HEK293 (cell line): Measurements from ENCODE around the gene EPHA6.

Experiments used
- FEZF1 ChIP-seq: fragments of 450-650 bp; formaldehyde crosslinking; IDR thresholded peaks from 2 replicates; pipeline ENCODE4 v1.5.1; 2016; ENCODE audit warnings: missing biosample characterization, missing genetic modification characterization
- HOXA7 ChIP-seq: sonication (generic); formaldehyde crosslinking; IDR thresholded peaks from 2 replicates; pipeline ENCODE4 v1.8.1; 2022; ENCODE audit warnings: missing genetic modification reagents, borderline replicate concordance
- HOXC10 ChIP-seq: sonication (generic); formaldehyde crosslinking; IDR thresholded peaks from 2 replicates; pipeline ENCODE4 v1.8.1; 2023; ENCODE audit warnings: mild to moderate bottlenecking, missing genetic modification reagents
- INSM2 ChIP-seq: fragments of 450-650 bp; formaldehyde crosslinking; IDR thresholded peaks from 2 replicates; pipeline ENCODE4 v1.5.1; 2016; ENCODE audit warnings: missing biosample characterization, missing genetic modification characterization
- KLF1 ChIP-seq: fragments of 450-650 bp; formaldehyde crosslinking; IDR thresholded peaks from 2 replicates; pipeline ENCODE4 v1.5.1; 2016; ENCODE audit warnings: missing biosample characterization, missing genetic modification characterization
- SCRT1 ChIP-seq: fragments of 450-650 bp; formaldehyde crosslinking; IDR thresholded peaks from 2 replicates; pipeline ENCODE4 v1.5.1; 2016; ENCODE audit warnings: missing biosample characterization, missing genetic modification characterization, borderline replicate concordance
- SP2 ChIP-seq: fragments of 450-650 bp; formaldehyde crosslinking; IDR thresholded peaks from 2 replicates; pipeline ENCODE4 v1.5.1; 2016; ENCODE audit warnings: missing biosample characterization, missing genetic modification characterization
- YY1 ChIP-seq: fragments of 450-650 bp; formaldehyde crosslinking; IDR thresholded peaks from 2 replicates; pipeline ENCODE4 v1.5.1; 2018; ENCODE audit warnings: missing biosample characterization, missing genetic modification characterization
- ZIC2 ChIP-seq: fragments of 450-650 bp; formaldehyde crosslinking; IDR thresholded peaks from 2 replicates; pipeline ENCODE4 v1.5.1; 2016; ENCODE audit warnings: missing biosample characterization, missing genetic modification characterization
- ZNF10 ChIP-seq: fragments of 450-650 bp; formaldehyde crosslinking; IDR thresholded peaks from 2 replicates; pipeline ENCODE4 v1.5.1; 2017; ENCODE audit warnings: missing biosample characterization, missing genetic modification characterization
- ZNF132 ChIP-seq: fragments of 450-650 bp; formaldehyde crosslinking; IDR thresholded peaks from 2 replicates; pipeline ENCODE4 v1.5.1; 2017; ENCODE audit warnings: missing biosample characterization, missing genetic modification characterization, borderline replicate concordance
- ZNF146 ChIP-seq: fragments of 450-650 bp; formaldehyde crosslinking; IDR thresholded peaks from 2 replicates; pipeline ENCODE4 v1.5.1; 2016; ENCODE audit warnings: missing biosample characterization, missing genetic modification characterization
- ZNF155 ChIP-seq: fragments of 450-650 bp; formaldehyde crosslinking; IDR thresholded peaks from 2 replicates; pipeline ENCODE4 v1.5.1; 2016; ENCODE audit warnings: missing biosample characterization, missing genetic modification characterization
- ZNF214 ChIP-seq: fragments of 450-650 bp; formaldehyde crosslinking; IDR thresholded peaks from 2 replicates; pipeline ENCODE4 v1.5.1; 2017; ENCODE audit warnings: missing biosample characterization, mild to moderate bottlenecking, missing genetic modification characterization, borderline replicate concordance
- ZNF24 ChIP-seq: fragments of 450-650 bp; formaldehyde crosslinking; IDR thresholded peaks from 2 replicates; pipeline ENCODE4 v1.5.1; 2016; ENCODE audit warnings: missing biosample characterization, missing genetic modification characterization
- ZNF37A ChIP-seq: fragments of 450-650 bp; IDR thresholded peaks from 2 replicates; pipeline ENCODE4 v1.5.1; 2018; ENCODE audit warnings: missing biosample characterization, missing genetic modification characterization
- ZNF473 ChIP-seq: fragments of 450-650 bp; formaldehyde crosslinking; IDR thresholded peaks from 2 replicates; pipeline ENCODE4 v1.5.1; 2017; ENCODE audit warnings: missing biosample characterization, missing genetic modification characterization
- ZNF555 ChIP-seq: fragments of 450-650 bp; formaldehyde crosslinking; conservative IDR thresholded peaks from 2 replicates; pipeline ENCODE4 v1.5.1; 2017; ENCODE audit warnings: missing biosample characterization, mild to moderate bottlenecking, missing genetic modification characterization, inconsistent platforms
- ZNF560 ChIP-seq: fragments of 450-650 bp; formaldehyde crosslinking; IDR thresholded peaks from 2 replicates; pipeline ENCODE4 v1.5.1; 2017; ENCODE audit warnings: missing biosample characterization, missing genetic modification characterization, borderline replicate concordance
- ZNF561 ChIP-seq: fragments of 450-650 bp; IDR thresholded peaks from 2 replicates; pipeline ENCODE4 v1.5.1; 2018; ENCODE audit warnings: missing biosample characterization, missing genetic modification characterization, borderline replicate concordance
- ZNF624 ChIP-seq: fragments of 450-650 bp; formaldehyde crosslinking; IDR thresholded peaks from 2 replicates; pipeline ENCODE4 v1.5.1; 2017; ENCODE audit warnings: missing biosample characterization, missing genetic modification characterization
- ZNF626 ChIP-seq: fragments of 450-650 bp; sonication (Bioruptor Pico); formaldehyde crosslinking; IDR thresholded peaks from 2 replicates; pipeline ENCODE4 v1.5.1; 2018; ENCODE audit warnings: missing biosample characterization, missing genetic modification characterization, inconsistent platforms
- ZNF791 ChIP-seq: fragments of 450-650 bp; formaldehyde crosslinking; IDR thresholded peaks from 2 replicates; pipeline ENCODE4 v1.5.1; 2016; ENCODE audit warnings: missing biosample characterization, missing genetic modification characterization
- ZSCAN23 ChIP-seq: fragments of 450-650 bp; formaldehyde crosslinking; IDR thresholded peaks from 2 replicates; pipeline ENCODE4 v1.5.1; 2016; ENCODE audit warnings: missing biosample characterization, missing genetic modification characterization
- ZSCAN30 ChIP-seq: fragments of 450-650 bp; IDR thresholded peaks from 2 replicates; pipeline ENCODE4 v1.5.1; 2018; ENCODE audit warnings: missing biosample characterization, mild to moderate bottlenecking, missing genetic modification characterization, moderate library complexity
- TF ChIP-seq, protein P1 (sequence below): fragments of 450-650 bp; formaldehyde crosslinking; IDR thresholded peaks from 2 replicates; pipeline ENCODE4 v1.5.1; 2016; ENCODE audit warnings: missing biosample characterization, missing genetic modification characterization
- TF ChIP-seq, protein P2 (sequence below): fragments of 450-650 bp; formaldehyde crosslinking; IDR thresholded peaks from 2 replicates; pipeline ENCODE4 v1.5.1; 2016; ENCODE audit warnings: missing biosample characterization, missing genetic modification characterization
- TF ChIP-seq, protein P3 (sequence below): fragments of 450-650 bp; formaldehyde crosslinking; IDR thresholded peaks from 2 replicates; pipeline ENCODE4 v1.5.1; 2017; ENCODE audit warnings: missing biosample characterization, missing genetic modification characterization

The EPHA6 gene

DNA sequence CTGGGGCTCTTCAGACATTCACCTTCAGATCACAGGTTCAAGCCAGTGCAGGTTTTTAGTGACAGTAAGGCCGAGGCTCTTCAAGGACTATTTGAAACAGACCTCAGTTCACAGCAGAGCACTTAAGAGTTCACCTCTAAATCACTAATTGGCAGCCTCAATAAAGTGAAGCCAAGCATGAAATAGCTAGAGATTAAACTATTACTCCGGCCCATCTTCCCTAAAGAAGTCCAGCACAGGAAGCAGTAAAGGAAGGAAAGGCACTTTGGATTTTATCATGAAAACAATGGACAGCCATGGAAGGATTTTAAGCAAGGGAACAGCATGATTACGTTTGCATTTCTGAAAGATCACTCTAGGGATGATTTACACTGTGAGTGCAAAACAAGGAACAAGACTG, 922.5 kb downstream of the EPHA6 start (continued):
- TF ChIP-seq, protein P1, sequence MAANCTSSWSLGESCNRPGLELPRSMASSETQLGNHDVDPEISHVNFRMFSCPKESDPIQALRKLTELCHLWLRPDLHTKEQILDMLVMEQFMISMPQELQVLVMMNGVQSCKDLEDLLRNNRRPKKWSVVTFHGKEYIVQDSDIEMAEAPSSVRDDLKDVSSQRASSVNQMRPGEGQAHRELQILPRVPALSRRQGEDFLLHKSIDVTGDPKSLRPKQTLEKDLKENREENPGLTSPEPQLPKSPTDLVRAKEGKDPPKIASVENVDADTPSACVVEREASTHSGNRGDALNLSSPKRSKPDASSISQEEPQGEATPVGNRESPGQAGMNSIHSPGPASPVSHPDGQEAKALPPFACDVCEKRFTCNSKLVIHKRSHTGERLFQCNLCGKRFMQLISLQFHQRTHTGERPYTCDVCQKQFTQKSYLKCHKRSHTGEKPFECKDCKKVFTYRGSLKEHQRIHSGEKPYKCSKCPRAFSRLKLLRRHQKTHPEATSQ (tag by site-specific recombination), result no peak
- TF ChIP-seq YY1 (tag by site-specific recombination), result no peak
- no peak for TF ChIP-seq ZNF10
- TF ChIP-seq ZIC2, result no peak
- TF ChIP-seq ZSCAN23 (tag by site-specific recombination), result no peak
- TF ChIP-seq ZNF624 (tag by site-specific recombination), result no peak
- TF ChIP-seq SP2, result no peak
- TF ChIP-seq ZNF555 (tag by site-specific recombination), result no peak
- TF ChIP-seq ZNF561, result no peak
- no peak for TF ChIP-seq HOXA7 (CRISPR knock-in tag)
- TF ChIP-seq SCRT1 (tag by site-specific recombination), result no peak
- TF ChIP-seq ZNF626, result no peak
- TF ChIP-seq, protein P2, sequence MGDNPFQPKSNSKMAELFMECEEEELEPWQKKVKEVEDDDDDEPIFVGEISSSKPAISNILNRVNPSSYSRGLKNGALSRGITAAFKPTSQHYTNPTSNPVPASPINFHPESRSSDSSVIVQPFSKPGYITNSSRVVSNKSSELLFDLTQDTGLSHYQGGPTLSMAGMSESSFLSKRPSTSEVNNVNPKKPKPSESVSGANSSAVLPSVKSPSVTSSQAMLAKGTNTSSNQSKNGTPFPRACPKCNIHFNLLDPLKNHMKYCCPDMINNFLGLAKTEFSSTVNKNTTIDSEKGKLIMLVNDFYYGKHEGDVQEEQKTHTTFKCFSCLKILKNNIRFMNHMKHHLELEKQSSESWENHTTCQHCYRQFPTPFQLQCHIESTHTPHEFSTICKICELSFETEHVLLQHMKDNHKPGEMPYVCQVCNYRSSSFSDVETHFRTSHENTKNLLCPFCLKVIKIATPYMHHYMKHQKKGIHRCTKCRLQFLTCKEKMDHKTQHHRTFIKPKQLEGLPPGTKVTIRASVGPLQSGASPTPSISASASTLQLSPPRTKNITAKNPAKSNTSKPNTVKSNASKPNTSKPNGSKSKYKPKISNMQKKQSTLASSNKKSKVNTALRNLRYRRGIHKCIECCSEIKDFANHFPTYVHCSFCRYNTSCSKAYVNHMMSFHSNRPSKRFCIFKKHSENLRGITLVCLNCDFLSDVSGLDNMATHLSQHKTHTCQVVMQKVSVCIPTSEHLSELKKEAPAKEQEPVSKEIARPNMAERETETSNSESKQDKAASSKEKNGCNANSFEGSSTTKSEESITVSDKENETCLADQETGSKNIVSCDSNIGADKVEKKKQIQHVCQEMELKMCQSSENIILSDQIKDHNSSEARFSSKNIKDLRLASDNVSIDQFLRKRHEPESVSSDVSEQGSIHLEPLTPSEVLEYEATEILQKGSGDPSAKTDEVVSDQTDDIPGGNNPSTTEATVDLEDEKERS, result no peak
- TF ChIP-seq KLF1 (tag by site-specific recombination), result no peak
- no peak for TF ChIP-seq ZNF146 (tag by site-specific recombination)
- TF ChIP-seq, protein P3, sequence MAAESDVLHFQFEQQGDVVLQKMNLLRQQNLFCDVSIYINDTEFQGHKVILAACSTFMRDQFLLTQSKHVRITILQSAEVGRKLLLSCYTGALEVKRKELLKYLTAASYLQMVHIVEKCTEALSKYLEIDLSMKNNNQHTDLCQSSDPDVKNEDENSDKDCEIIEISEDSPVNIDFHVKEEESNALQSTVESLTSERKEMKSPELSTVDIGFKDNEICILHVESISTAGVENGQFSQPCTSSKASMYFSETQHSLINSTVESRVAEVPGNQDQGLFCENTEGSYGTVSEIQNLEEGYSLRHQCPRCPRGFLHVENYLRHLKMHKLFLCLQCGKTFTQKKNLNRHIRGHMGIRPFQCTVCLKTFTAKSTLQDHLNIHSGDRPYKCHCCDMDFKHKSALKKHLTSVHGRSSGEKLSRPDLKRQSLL (tag by site-specific recombination), result no peak
- TF ChIP-seq ZNF24 (tag by site-specific recombination), result no peak
- TF ChIP-seq INSM2 (tag by site-specific recombination), result no peak
- no peak for TF ChIP-seq ZNF791 (tag by site-specific recombination)
- no peak for TF ChIP-seq HOXC10
- no peak for TF ChIP-seq ZNF473 (tag by site-specific recombination)
- TF ChIP-seq ZNF155 (tag by site-specific recombination), result no peak
- TF ChIP-seq ZNF560 (tag by site-specific recombination), result no peak
- peak; percentile 67 for TF ChIP-seq FEZF1 (tag by site-specific recombination)
- TF ChIP-seq ZNF37A (tag by site-specific recombination), result no peak
- TF ChIP-seq ZNF214 (tag by site-specific recombination), result no peak
- no peak for TF ChIP-seq ZNF132 (tag by site-specific recombination)
- 0 out of 2 replicates have a peak, but pooled peaks have one; percentile 31 for TF ChIP-seq ZSCAN30 (tag by site-specific recombination)
- TF ChIP-seq, all 188 proteins: peak for 16
